ENCODE data around the gene ABCG1.

ABCG1 gene

GRCh38 chr21:42338729-42339715, 120.1 kb downstream of the ABCG1 start:
- DNase-seq (ENCODE audit: extremely low spot score, insufficient read length, low read depth) (no peak), FAIRE-seq (no peak)

- DNase-seq (ENCODE audit: extremely low spot score, insufficient read length, low read depth) (no peak), FAIRE-seq (no peak)
Observed at GRCh38 chr21:42340187-42341050, 121.5 kb downstream of the ABCG1 start.

- DNase-seq (ENCODE audit: extremely low spot score, insufficient read length, low read depth) = no peak
- FAIRE-seq = no peak
Observed at GRCh38 chr21:42341776-42342542, 123.0 kb downstream of the ABCG1 start.

- DNase-seq (ENCODE audit: extremely low spot score, insufficient read length, low read depth) = no peak
- no peak for FAIRE-seq
Observed at GRCh38 chr21:42343101-42343500, 124.2 kb downstream of the ABCG1 start.

- no peak for DNase-seq (ENCODE audit: extremely low spot score, insufficient read length, low read depth)
- FAIRE-seq = no peak
Observed at GRCh38 chr21:42343556-42343955, 124.6 kb downstream of the ABCG1 start.

GRCh38 chr21:42343963-42344510, 125.1 kb downstream of the ABCG1 start:
- FAIRE-seq = no peak
- no peak for DNase-seq (ENCODE audit: extremely low spot score, insufficient read length, low read depth)

GRCh38 chr21:42344631-42345030, 125.7 kb downstream of the ABCG1 start:
- FAIRE-seq (no peak), DNase-seq (ENCODE audit: extremely low spot score, insufficient read length, low read depth) (no peak)

GRCh38 chr21:42346441-42346840, 127.5 kb downstream of the ABCG1 start:
- DNase-seq (ENCODE audit: extremely low spot score, insufficient read length, low read depth) = no peak
- FAIRE-seq = no peak

All from GM18507 (cell line).